ENCODE measurements around the gene ADORA1. TPM values are rescaled to one million over a fixed set of nuclear protein-coding genes. Genes with fewer than 3 reads are reported as not detected.

ADORA1 gene
- total and polyA plus RNA-seq, 2 of the 13 experiments (the other 11 are each of a cell fraction or from before 2014, with no cell fraction given), result 0.11 TPM; not detected in 1

- no peak overlapping the region for H3K9ac ChIP-seq (ENCODE audit: insufficient read depth, low read depth, low read length)
- peaks cover 0 to 11% of the 10 kb centered on the region in 2 experiments; a peak in 1 of 5 replicates for H3K27me3 ChIP-seq (ENCODE audit: control insufficient read depth in 1 of 2, insufficient read depth in 2 of 2, low read length in 2 of 2)
- ChIA-PET CTCF (ENCODE audit: low intra/inter-chr PET ratio, low total read pairs) (no interaction called here), POLR2A (no interaction called here)
- intact Hi-C loops (cut with micrococcal nuclease; ENCODE audit: unreplicated experiment) (no loop called here), in situ Hi-C loops (cut with HindIII; ENCODE audit: extremely low pct_ligation_motif_present, low pct_unique_long_range_greater_than_20kb) (no loop called here)
- no peak overlapping the region for H3K4me2 ChIP-seq (ENCODE audit: low read depth, low read length)
- peaks cover 16% of the 10 kb centered on the region for H3K4me1 ChIP-seq (ENCODE audit: insufficient read depth, low read length)
- no peak for ATAC-seq
- BruUV-seq (replicated peaks), result no TSS peak
- TF ChIP-seq ZNF703 (CRISPR knock-in tag; IDR thresholded peaks at IDR 0.05; ENCODE audit: borderline replicate concordance), result no peak
- TF ChIP-seq ZUFSP (CRISPR knock-in tag; IDR thresholded peaks at IDR 0.05; ENCODE audit: borderline replicate concordance), result no peak
- no peak for TF ChIP-seq FOXK2 (IDR thresholded peaks at IDR 0.05)
- TF ChIP-seq ZIK1 (CRISPR knock-in tag; IDR thresholded peaks at IDR 0.05; ENCODE audit: borderline replicate concordance, low read depth), result no peak
- no peak for TF ChIP-seq MXD1 (CRISPR knock-in tag; IDR thresholded peaks at IDR 0.05)
- no peak for TF ChIP-seq ZNF660 (CRISPR knock-in tag; IDR thresholded peaks at IDR 0.05; ENCODE audit: borderline replicate concordance, low read depth)
- no peak for TF ChIP-seq HNRNPLL (IDR thresholded peaks at IDR 0.05; ENCODE audit: low read depth, low read length, poor library complexity, severe bottlenecking)
- no peaks in the 10 kb centered on the region; the same call in 1 of the 2 replicates for H4K20me1 ChIP-seq (ENCODE audit: insufficient read depth, low read length)
- H2AFZ ChIP-seq (ENCODE audit: low read length), result no peak overlapping the region
- H3K36me3 ChIP-seq (replicated peaks in 1 of 2; ENCODE audit: control insufficient read depth in 1 of 2, insufficient read depth in 2 of 2, low read length in 2 of 2), result no peaks in the 10 kb centered on the region
- no peak overlapping the region for H3K4me3 ChIP-seq (replicated peaks in 1 of 3; ENCODE audit: insufficient read depth in 1 of 3, low read depth in 2 of 3, low read length in 3 of 3)
- H3K27ac ChIP-seq (ENCODE audit: extremely low read length, insufficient read depth, low read length), result no peak overlapping the region
- H3K79me2 ChIP-seq (ENCODE audit: insufficient read depth, low read length), result no peaks in the 10 kb centered on the region
- no peaks in the 10 kb centered on the region for H3K9me3 ChIP-seq (ENCODE audit: low read length)
- FAIRE-seq, result no peak
- DNase-seq (ENCODE audit: low spot score), result no peak
Measured at GRCh38 chr1:203210350-203210749, 82.8 kb downstream of the ADORA1 start.

All from HepG2 (cell line).